WTC11 (cell line): ENCODE measurements around the gene KCNMA1. TPM values are rescaled to one million over a fixed set of nuclear protein-coding genes. Genes with fewer than 3 reads are reported as not detected.

ENCODE experiments used
- ATAC-seq: fragments of 200-7000 bp; cut with Tn5 transposase; 2 replicates; pipeline ENCODE4 v1.10.0; 2021; ENCODE audit warnings: mild to moderate bottlenecking, moderate library complexity
- CTCF ChIA-PET: fragments of 300-600 bp; sonication (Branson Sonifier 250); formaldehyde crosslinking; loops from one replicate; lab custom pipeline; 2021; ENCODE audit warnings: antibody characterized with exemption; lab: Charles Lee
- POLR2A ChIA-PET: fragments of 350-600 bp; sonication (Branson Sonifier 250); formaldehyde crosslinking; loops from one replicate; lab custom pipeline; 2021; ENCODE audit warnings: antibody characterized with exemption; lab: Charles Lee
- DNase-seq: peaks from one replicate; pipeline ENCODE4 v3.0.0; 2021; ENCODE audit warnings: low spot score
- H3K27ac Mint-ChIP-seq: 2 replicates; pipeline ENCODE4 v1.8.0; 2021; ENCODE audit warnings: mixed read lengths
- H3K27me3 Mint-ChIP-seq: 2 replicates; pipeline ENCODE4 v1.8.0; 2021; ENCODE audit warnings: low read depth, mild to moderate bottlenecking, moderate library complexity, mixed read lengths
- H3K36me3 Mint-ChIP-seq: 2 replicates; pipeline ENCODE4 v1.8.0; 2021; ENCODE audit warnings: mixed read lengths
- H3K4me1 Mint-ChIP-seq: 2 replicates; pipeline ENCODE4 v1.8.0; 2022; ENCODE audit warnings: mixed read lengths
- H3K4me3 Mint-ChIP-seq: 2 replicates; pipeline ENCODE4 v1.8.0; 2021; ENCODE audit warnings: mild to moderate bottlenecking, moderate library complexity, mixed read lengths
- H3K9me3 Mint-ChIP-seq: 2 replicates; pipeline ENCODE4 v1.8.0; 2021; ENCODE audit warnings: mixed read lengths
- CBFB ChIP-seq: sonication (generic); formaldehyde crosslinking; IDR thresholded peaks from 2 replicates; pipeline ENCODE4 v1.8.1; 2022; ENCODE audit warnings: mild to moderate bottlenecking, low read depth, missing genetic modification reagents
- CDX4 ChIP-seq: fragments of 250-450 bp; sonication (Bioruptor Pico); IDR thresholded peaks from 2 replicates; pipeline ENCODE4 v1.9.0; 2021; ENCODE audit warnings: moderate library complexity, mild to moderate bottlenecking, inconsistent platforms, borderline replicate concordance
- CREB1 ChIP-seq: sonication (generic); formaldehyde crosslinking; IDR thresholded peaks from 2 replicates; pipeline ENCODE4 v1.8.0; 2023; ENCODE audit warnings: mild to moderate bottlenecking, missing genetic modification reagents
- E2F4 ChIP-seq: sonication (generic); formaldehyde crosslinking; IDR thresholded peaks from 2 replicates; pipeline ENCODE4 v1.8.1; 2022; ENCODE audit warnings: low read depth, mild to moderate bottlenecking, moderate library complexity, missing genetic modification reagents, borderline replicate concordance
- E2F5 ChIP-seq: sonication (generic); formaldehyde crosslinking; IDR thresholded peaks from 2 replicates; pipeline ENCODE4 v1.8.1; 2022; ENCODE audit warnings: mild to moderate bottlenecking, moderate library complexity, missing genetic modification reagents
- ELF4 ChIP-seq: sonication (generic); formaldehyde crosslinking; IDR thresholded peaks from 2 replicates; pipeline ENCODE4 v1.8.1; 2022; ENCODE audit warnings: low read depth, mild to moderate bottlenecking, moderate library complexity, missing genetic modification reagents
- ERG ChIP-seq: fragments of 250-450 bp; sonication (Bioruptor Pico); IDR thresholded peaks from 2 replicates; pipeline ENCODE4 v1.8.0; 2021; ENCODE audit warnings: mild to moderate bottlenecking
- FOXK1 ChIP-seq: sonication (generic); formaldehyde crosslinking; IDR thresholded peaks from 2 replicates; pipeline ENCODE4 v1.8.0; 2022; ENCODE audit warnings: mild to moderate bottlenecking, moderate library complexity, missing genetic modification reagents
- GABPB1 ChIP-seq: sonication (generic); formaldehyde crosslinking; IDR thresholded peaks from 2 replicates; pipeline ENCODE4 v1.8.1; 2023; ENCODE audit warnings: mild to moderate bottlenecking, missing genetic modification reagents
- GTF2I ChIP-seq: fragments of 250-450 bp; sonication (Bioruptor Pico); conservative IDR thresholded peaks from 2 replicates; pipeline ENCODE4 v1.4.0; 2021; ENCODE audit warnings: mild to moderate bottlenecking
- IRF1 ChIP-seq: sonication (generic); formaldehyde crosslinking; IDR thresholded peaks from 2 replicates; pipeline ENCODE4 v1.8.0; 2023; ENCODE audit warnings: missing genetic modification reagents
- NR3C1 ChIP-seq: sonication (generic); formaldehyde crosslinking; conservative IDR thresholded peaks from 2 replicates; pipeline ENCODE4 v1.8.1; 2023; ENCODE audit warnings: low read depth, mild to moderate bottlenecking, missing genetic modification reagents
- PRRX2 ChIP-seq: fragments of 250-450 bp; sonication (Bioruptor Pico); IDR thresholded peaks from 2 replicates; pipeline ENCODE4 v1.8.0; 2021; ENCODE audit warnings: mild to moderate bottlenecking
- RORB ChIP-seq: fragments of 250-450 bp; sonication (Bioruptor Pico); IDR thresholded peaks from 2 replicates; pipeline ENCODE4 v1.9.0; 2021; ENCODE audit warnings: mild to moderate bottlenecking
- SMAD4 ChIP-seq: sonication (generic); formaldehyde crosslinking; IDR thresholded peaks from 2 replicates; pipeline ENCODE4 v1.8.0; 2022; ENCODE audit warnings: mild to moderate bottlenecking, missing genetic modification reagents
- STAT6 ChIP-seq: sonication (generic); formaldehyde crosslinking; conservative IDR thresholded peaks from 2 replicates; pipeline ENCODE4 v1.8.1; 2023; ENCODE audit warnings: mild to moderate bottlenecking, low read depth, missing genetic modification reagents, moderate library complexity
- ZNF425 ChIP-seq: fragments of 250-450 bp; sonication (Bioruptor Pico); conservative IDR thresholded peaks from 2 replicates; pipeline ENCODE4 v1.9.0; 2021; ENCODE audit warnings: mild to moderate bottlenecking
- ZNF512 ChIP-seq: sonication (generic); formaldehyde crosslinking; IDR thresholded peaks from 2 replicates; pipeline ENCODE4 v1.8.1; 2022; ENCODE audit warnings: missing genetic modification reagents, borderline replicate concordance
- ZSCAN18 ChIP-seq: fragments of 250-450 bp; sonication (Bioruptor Pico); IDR thresholded peaks from 2 replicates; pipeline ENCODE4 v2.1.2; 2022; ENCODE audit warnings: mild to moderate bottlenecking, moderate library complexity
- total RNA-seq: library from RNA; stranded (reverse); gene quantifications from 3 replicates; pipeline ENCODE4 v1.2.3, GENCODE V29; 2021

The KCNMA1 gene
- total RNA-seq, 1 experiment from 2014 or later, result 7.3 TPM

GRCh38 chr10:77421591-77421990, 216.0 kb downstream of the KCNMA1 start:
- H3K4me3 Mint-ChIP-seq, result no peak overlapping the region
- no peaks in the 10 kb centered on the region for H3K36me3 Mint-ChIP-seq
- H3K9me3 Mint-ChIP-seq, result no peaks in the 10 kb centered on the region
- ChIA-PET CTCF (interaction anchor here (1.3 kb wide), 1 partner anchor 15 kb away, joined by 3 read pairs; no protein-coding TSS in a partner anchor), POLR2A (no interaction called here)
- ATAC-seq (no peak), DNase-seq (no peak)
- no peaks in the 10 kb centered on the region for H3K27me3 Mint-ChIP-seq
- H3K4me1 Mint-ChIP-seq, result peaks cover 4% of the 10 kb centered on the region; the same call in 1 of the 2 replicates
- no peak overlapping the region for H3K27ac Mint-ChIP-seq
- TF ChIP-seq GABPB1 (no peak), ZSCAN18 (no peak), ZNF425 (CRISPR knock-in tag) (no peak), FOXK1 (CRISPR knock-in tag) (no peak), ELF4 (CRISPR knock-in tag) (no peak), GTF2I (CRISPR knock-in tag) (no peak), ZNF512 (no peak), ERG (CRISPR knock-in tag) (no peak), CDX4 (no peak), E2F4 (CRISPR knock-in tag) (no peak), PRRX2 (CRISPR knock-in tag) (no peak), CBFB (no peak), E2F5 (CRISPR knock-in tag) (no peak), CREB1 (CRISPR knock-in tag) (no peak), SMAD4 (no peak), IRF1 (CRISPR knock-in tag) (no peak), NR3C1 (no peak), RORB (CRISPR knock-in tag) (no peak), STAT6 (CRISPR knock-in tag) (no peak)
